HCT116 (cell line): ENCODE results near the gene TIE1. TPM values are rescaled to one million over a fixed set of nuclear protein-coding genes. Genes with fewer than 3 reads are reported as not detected.

ENCODE experiments used
- ATAC-seq: fragments of 200-7000 bp; cut with Tn5 transposase; 2 replicates; pipeline ENCODE4 v1.9.1; 2020; ENCODE audit warnings: mild to moderate bottlenecking, moderate library complexity
- BruUV-seq: library from RNA; stranded (reverse); fragments of 400-500 nt; replicated peaks from 2 replicates; lab custom pipeline; 2021; lab: Mats Ljungman, UMichigan
- CTCF ChIA-PET: fragments of 300-600 bp; sonication (Branson Sonifier 250); formaldehyde crosslinking; loops from one replicate; lab custom pipeline; 2021; ENCODE audit warnings: antibody characterized with exemption; lab: Charles Lee
- POLR2A ChIA-PET: fragments of 300-600, 350-600 bp; sonication (Branson Sonifier 250); formaldehyde crosslinking; loops from one replicate; lab custom pipeline; 2021; ENCODE audit warnings: antibody characterized with exemption; lab: Charles Lee
- RAD21 ChIA-PET, 2 experiments: fragments of 300-600 bp; sonication (Branson Sonifier 250); formaldehyde crosslinking; loops; one replicate each; lab custom pipeline; 2023; ENCODE audit warnings: low total read pairs in 2 of 2; ENCODE audit not compliant: uncharacterized antibody in 2 of 2, unreplicated experiment in 2 of 2, low non-redundant PET in 1 of 2; lab: Charles Lee
- DNase-seq: peaks from one replicate; pipeline ENCODE4 v3.0.0-alpha.2; 2010; ENCODE audit warnings: low read depth, low spot score
- H2AFZ ChIP-seq: fragments of 200-600 bp; shearing (Covaris generic), sonication (generic); 2 replicates; pipeline ENCODE4 v1.6.1; 2017; ENCODE audit warnings: low read depth, mixed run types, mixed read lengths, antibody characterized with exemption, low read length; ENCODE audit not compliant: poor library complexity, severe bottlenecking
- H3K27ac ChIP-seq: 2 replicates; pipeline ENCODE4 v1.5.1; 2012; ENCODE audit warnings: low read depth, low read length
- H3K27me3 ChIP-seq: fragments of 200-600 bp; sonication (generic); 2 replicates; pipeline ENCODE4 v1.6.1; 2016; ENCODE audit warnings: mixed run types, low read length, mixed read lengths; ENCODE audit not compliant: insufficient read depth
- H3K36me3 ChIP-seq, 2 experiments: fragments of 200-500 bp in 1 of 2; fragments of 200-600 bp in 1 of 2; sonication (Bioruptor generic) in 1 of 2; sonication (generic) in 1 of 2; 2 replicates each; pipeline versions ENCODE4 v1.5.1 to v1.6.1; 2014 to 2016; ENCODE audit warnings: low read length in 2 of 2, inconsistent platforms in 1 of 2, mixed read lengths in 1 of 2, mixed run types in 1 of 2; ENCODE audit not compliant: insufficient read depth in 2 of 2, control insufficient read depth in 1 of 2
- H3K4me1 ChIP-seq, 2 experiments: fragments of 200-600 bp in 1 of 2; sonication (generic) in 1 of 2; 2 replicates each; pipeline versions ENCODE4 v1.5.1 to v1.6.1; 2012 to 2017; ENCODE audit warnings: low read length in 2 of 2, inconsistent platforms in 1 of 2, mild to moderate bottlenecking in 1 of 2, mixed read lengths in 1 of 2, mixed run types in 1 of 2, moderate library complexity in 1 of 2; ENCODE audit not compliant: insufficient read depth in 2 of 2, control insufficient read depth in 1 of 2
- H3K4me2 ChIP-seq: fragments of 200-600 bp; sonication (generic); 2 replicates; pipeline ENCODE4 v1.6.1; 2017; ENCODE audit warnings: mixed run types, low read length, mixed read lengths
- H3K4me3 ChIP-seq, 2 experiments: fragments of 200-600 bp in 1 of 2; sonication (generic) in 1 of 2; replicated peaks in 1 of 2; 2 replicates each; pipeline ENCODE4 v1.5.1; 2011 to 2016; ENCODE audit warnings: low read length in 2 of 2, control low read depth in 1 of 2, low read depth in 1 of 2, mild to moderate bottlenecking in 1 of 2, mixed read lengths in 1 of 2, mixed run types in 1 of 2
- H3K79me2 ChIP-seq: fragments of 200-600 bp; sonication (generic); 2 replicates; pipeline ENCODE4 v1.6.1; 2017; ENCODE audit warnings: mild to moderate bottlenecking, mixed run types, low read length, moderate library complexity, mixed read lengths; ENCODE audit not compliant: insufficient read depth
- H3K9ac ChIP-seq: fragments of 200-600 bp; sonication (generic); 2 replicates; pipeline ENCODE4 v1.6.1; 2016; ENCODE audit warnings: low read length, mixed read lengths
- H3K9me2 ChIP-seq: fragments of 200-600 bp; sonication (generic), shearing (Covaris generic); 2 replicates; pipeline ENCODE4 v1.6.1; 2017; ENCODE audit warnings: mixed run types, mild to moderate bottlenecking, moderate library complexity; ENCODE audit not compliant: insufficient read depth
- H3K9me3 ChIP-seq, 2 experiments: fragments of 200-500 bp in 1 of 2; fragments of 200-600 bp in 1 of 2; sonication (Bioruptor generic) in 1 of 2; sonication (generic) in 1 of 2; 2 replicates each; pipeline ENCODE4 v1.6.1; 2014 to 2017; ENCODE audit warnings: low read length in 2 of 2, mixed read lengths in 2 of 2, inconsistent platforms in 1 of 2, low read depth in 1 of 2, mild to moderate bottlenecking in 1 of 2, mixed run types in 1 of 2, moderate library complexity in 1 of 2; ENCODE audit not compliant: control insufficient read depth in 1 of 2, insufficient read depth in 1 of 2
- H4K20me1 ChIP-seq: fragments of 200-600 bp; sonication (generic), shearing (Covaris generic); 2 replicates; pipeline ENCODE4 v1.6.1; 2017; ENCODE audit warnings: mixed run types, mild to moderate bottlenecking, moderate library complexity; ENCODE audit not compliant: insufficient read depth
- CEBPB ChIP-seq: IDR thresholded peaks from 2 replicates; pipeline ENCODE4 v1.6.1; 2012; ENCODE audit warnings: low read depth
- CTCF ChIP-seq, 3 experiments: fragments of 200-600 bp in 1 of 3; sonication (generic) in 1 of 3; IDR thresholded peaks in 2 of 3; conservative IDR thresholded peaks in 1 of 3; 2 replicates each; pipeline ENCODE4 v1.5.1; 2012 to 2017; ENCODE audit warnings: low read depth in 2 of 3, low read length in 2 of 3, antibody characterized with exemption in 1 of 3, borderline replicate concordance in 1 of 3, control low read depth in 1 of 3, mild to moderate bottlenecking in 1 of 3, mixed read lengths in 1 of 3, mixed run types in 1 of 3, moderate library complexity in 1 of 3; ENCODE audit not compliant: insufficient read depth in 1 of 3
- EGR1 ChIP-seq: IDR thresholded peaks from 2 replicates; pipeline ENCODE4 v1.6.1; 2012; ENCODE audit warnings: low read depth
- ELF1 ChIP-seq: IDR thresholded peaks from 2 replicates; pipeline ENCODE4 v1.6.1; 2012; ENCODE audit warnings: low read depth, borderline replicate concordance
- FOSL1 ChIP-seq: IDR thresholded peaks from 2 replicates; pipeline ENCODE4 v1.6.1; 2012; ENCODE audit warnings: low read depth
- MAX ChIP-seq: IDR thresholded peaks from 2 replicates; pipeline ENCODE4 v1.6.1; 2012
- ZNF274 ChIP-seq: fragments of 200-500 bp; sonication (Bioruptor generic); IDR thresholded peaks from 2 replicates; pipeline ENCODE4 v1.6.1; 2014; ENCODE audit warnings: mild to moderate bottlenecking, low read depth, low read length, inconsistent platforms
- intact Hi-C: fragments of 100-400 bp; cut with micrococcal nuclease; formaldehyde crosslinking; loops from 2 replicates; pipeline ENCODE4 v1.10.0; 2022
- total RNA-seq: library from RNA; stranded (reverse); gene quantifications from one replicate; pipeline ENCODE4 v1.2.1, GENCODE V29; 2021; ENCODE audit not compliant: unreplicated experiment

The TIE1 gene
- total RNA-seq, 1 experiment from 2014 or later: not detected

- no peak for TF ChIP-seq FOSL1
- TF ChIP-seq CTCF (IDR thresholded peaks at IDR 0.05 in 2 of 3, conservative IDR thresholded peaks at IDR 0.05 in 1 of 3; ENCODE audit: borderline replicate concordance in 1 of 3, insufficient read depth in 1 of 3, low read depth in 2 of 3, low read length in 2 of 3): no peak
- TF ChIP-seq ELF1: no peak
- no peak for TF ChIP-seq ZNF274
- no peak for TF ChIP-seq MAX
- TF ChIP-seq CEBPB: no peak
These were observed 62.6 kb downstream of the TIE1 start (continued) for GRCh38 chr1:43363283-43363934.

GRCh38 chr1:43363935-43364525 is 63.2 kb downstream of the TIE1 start:
- H3K4me1 ChIP-seq: peaks cover 23 to 83% of the 10 kb centered on the region in 2 experiments
- ATAC-seq (no peak), DNase-seq (no peak)
- H3K9ac ChIP-seq: no peak overlapping the region
- intact Hi-C loops: no loop called here
- no TSS peak for BruUV-seq
- no peaks in the 10 kb centered on the region for H3K27me3 ChIP-seq
- H3K9me2 ChIP-seq: no peaks in the 10 kb centered on the region
- H2AFZ ChIP-seq: no peak overlapping the region
- peaks cover 26 to 48% of the 10 kb centered on the region in 2 experiments for H3K36me3 ChIP-seq
- ChIA-PET CTCF (no interaction called here), POLR2A (interaction anchor here (1.5 kb wide), 1 partner anchor 9 kb away, joined by 7 read pairs; no protein-coding TSS in a partner anchor), RAD21 (no interaction called here)
- H3K9me3 ChIP-seq: no peaks in the 10 kb centered on the region
- TF ChIP-seq EGR1: no peak
- H3K79me2 ChIP-seq: peaks cover 72% of the 10 kb centered on the region
- H4K20me1 ChIP-seq: peaks cover 3% of the 10 kb centered on the region; the same call in 1 of the 2 replicates
- H3K4me3 ChIP-seq: no peak overlapping the region
- 0 out of 2 replicates have a peak overlapping the region, but pooled peaks have one; percentile 10 for H3K4me2 ChIP-seq
- peak overlapping the region; percentile 25 for H3K27ac ChIP-seq
